ENCODE measurements around the gene NFATC2. TPM values are rescaled to one million over a fixed set of nuclear protein-coding genes. Genes with fewer than 3 reads are reported as not detected.
A peak's percentile ranks its signal among the peaks of the same experiment; 100 is the strongest.

NFATC2 gene
- total and polyA plus RNA-seq, 2 of the 4 experiments (the other 2 are of a cell fraction), result 0.18 to 0.38 TPM

DNA sequence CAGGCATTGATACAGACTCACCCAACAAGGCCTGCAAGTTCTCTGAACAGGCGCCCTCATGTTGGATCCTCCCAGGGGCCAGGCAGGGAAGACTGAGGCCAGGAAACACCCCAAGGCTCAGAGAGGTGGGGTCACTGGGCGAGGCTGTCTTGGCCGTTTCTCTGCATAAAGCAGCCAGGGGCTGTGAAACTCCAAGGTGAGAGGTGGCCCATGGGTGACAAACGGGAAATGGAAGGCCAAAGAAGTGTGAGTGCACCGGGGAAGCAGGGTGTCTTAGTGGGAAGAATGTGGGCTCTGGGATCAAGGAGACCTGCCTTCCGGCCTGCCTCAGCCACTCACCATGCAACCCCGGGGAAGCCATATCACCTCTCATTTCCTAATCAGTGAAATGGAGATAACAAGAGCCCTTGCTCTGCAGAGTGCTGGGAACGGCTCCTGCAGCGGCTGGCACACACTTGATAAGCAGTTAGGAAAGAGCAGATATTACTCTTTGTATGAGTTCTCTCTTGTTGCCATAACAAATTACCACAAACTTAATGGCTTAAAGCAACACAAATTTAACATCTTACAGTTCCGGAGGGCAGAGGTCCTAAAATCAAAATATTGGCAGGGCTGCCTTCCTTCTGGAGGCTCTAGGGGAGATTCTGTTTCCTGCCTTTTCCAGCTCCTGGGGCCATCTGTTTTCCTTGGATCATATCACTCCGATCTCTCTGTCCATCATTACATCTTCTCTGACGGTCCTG is 168.6 kb downstream of the NFATC2 start:
- no peak overlapping the region for H2BK5ac ChIP-seq (ENCODE audit: low read depth, low read length, poor library complexity, severe bottlenecking)
- H3K4me1 ChIP-seq (ENCODE audit: control insufficient read depth, insufficient read depth, low read length), result peaks cover under 1% of the 10 kb centered on the region; the same call in 1 of the 2 replicates
- no peak overlapping the region for H2BK15ac ChIP-seq (ENCODE audit: low read depth, low read length)
- H3K4me2 ChIP-seq (ENCODE audit: low read depth, low read length), result no peak overlapping the region
- no peak overlapping the region for H4K5ac ChIP-seq (ENCODE audit: low read depth, low read length)
- 0 out of 2 replicates have a peak overlapping the region, but pooled peaks have one; percentile 3 for H3K4ac ChIP-seq (ENCODE audit: low read depth, low read length)
- H2AK9ac ChIP-seq (replicated peaks; ENCODE audit: low read depth, low read length, poor library complexity), result no peak overlapping the region
- intact Hi-C loops (cut with micrococcal nuclease) (loop anchor here (2.0 to 5.0 kb wide), 2 partner anchors 583 to 709 kb away; no protein-coding TSS in a partner anchor), dilution Hi-C loops (cut with HindIII; ENCODE audit: low sequenced_read_pairs, unreplicated experiment) (no loop called here), in situ Hi-C loops (cut with MboI; ENCODE audit: low sequenced_read_pairs) (loop anchor here (5.0 kb wide), 3 partner anchors 218 to 708 kb away; no protein-coding TSS in a partner anchor)
- H2AFZ ChIP-seq (replicated peaks; ENCODE audit: low read length, poor library complexity), result no peak overlapping the region
- 83% methylated on average over 5 of the region's 12 CpGs; no CpG with 5 or more reads in 1 of the 2 experiments for WGBS, 2 experiments (ENCODE audit: extremely low coverage in 2 of 2, insufficient read length in 1 of 2)
- no peak overlapping the region for H3K9ac ChIP-seq (ENCODE audit: low read depth, low read length)
- POLR2A ChIA-PET (ENCODE audit: unreplicated experiment), result no interaction called here
- no peak overlapping the region for H3K4me3 ChIP-seq (ENCODE audit: insufficient read depth, low read depth, low read length)
- no peaks in the 10 kb centered on the region for H3K9me3 ChIP-seq (ENCODE audit: control insufficient read depth, insufficient read depth, low read length)
- no peak overlapping the region for H3K27ac ChIP-seq (ENCODE audit: insufficient read depth, low read length)
- no peak overlapping the region for H4K91ac ChIP-seq (ENCODE audit: insufficient read depth, low read depth, low read length)
- no peak overlapping the region for H3K18ac ChIP-seq (ENCODE audit: low read depth, low read length)
- no peak overlapping the region for H2BK20ac ChIP-seq (ENCODE audit: low read depth, low read length)
- H2AK5ac ChIP-seq (ENCODE audit: low read depth, low read length), result peak overlapping the region; percentile 20; the same call in 1 of the 2 replicates
- TF ChIP-seq RCOR1 (IDR thresholded peaks at IDR 0.05; ENCODE audit: insufficient replicate concordance, low read length), result no peak
- no peak for TF ChIP-seq RFX5 (IDR thresholded peaks at IDR 0.05; ENCODE audit: low read depth, low read length)
- TF ChIP-seq FOS (IDR thresholded peaks at IDR 0.05; ENCODE audit: low read depth, low read length), result no peak
- TF ChIP-seq CEBPB (IDR thresholded peaks at IDR 0.05; ENCODE audit: low read depth, low read length), result no peak
- TF ChIP-seq MAZ (IDR thresholded peaks at IDR 0.05; ENCODE audit: borderline replicate concordance, low read depth, low read length), result no peak
- no peak for TF ChIP-seq CTCF (conservative IDR thresholded peaks at IDR 0.05; ENCODE audit: low read depth, low read length)
- TF ChIP-seq POLR2A (IDR thresholded peaks at IDR 0.05; ENCODE audit: low read depth, low read length), result no peak
- TF ChIP-seq MAFK (IDR thresholded peaks at IDR 0.05; ENCODE audit: low read depth, low read length), result no peak
- TF ChIP-seq CHD1 (IDR thresholded peaks at IDR 0.05; ENCODE audit: low read depth, low read length), result no peak
- no peak for TF ChIP-seq MXI1 (IDR thresholded peaks at IDR 0.05; ENCODE audit: borderline replicate concordance, low read depth, low read length)
- TF ChIP-seq USF2 (IDR thresholded peaks at IDR 0.05; ENCODE audit: low read depth, low read length), result no peak
- TF ChIP-seq ELK1 (IDR thresholded peaks at IDR 0.05; ENCODE audit: borderline replicate concordance, low read depth, low read length), result no peak
- TF ChIP-seq BHLHE40 (IDR thresholded peaks at IDR 0.05; ENCODE audit: low read depth, low read length), result no peak
- no peaks in the 10 kb centered on the region for H3K36me3 ChIP-seq (ENCODE audit: control insufficient read depth, insufficient read depth, low read length)
- H2BK120ac ChIP-seq (ENCODE audit: low read depth, low read length), result no peak overlapping the region
- H4K8ac ChIP-seq (ENCODE audit: low read depth in 2 of 2, low read length in 2 of 2), result no peak overlapping the region
- no peaks in the 10 kb centered on the region for H3K27me3 ChIP-seq (ENCODE audit: control insufficient read depth, insufficient read depth, low read length)
- no peak for DNase-seq
- no TSS peak for BruUV-seq (replicated peaks)
- CTCF ChIA-PET, result interaction anchor here (1.7 kb wide), 1 partner anchor 221 kb away, joined by 4 read pairs; no protein-coding TSS in a partner anchor
- peaks cover 8% of the 10 kb centered on the region for H3K9me1 ChIP-seq (ENCODE audit: insufficient read depth, low read length)
- no peak overlapping the region for H3K56ac ChIP-seq (ENCODE audit: extremely low read depth, insufficient read depth, low read length)
- H4K20me1 ChIP-seq (ENCODE audit: insufficient read depth, low read length), result no peaks in the 10 kb centered on the region
- no peak overlapping the region for H3K23ac ChIP-seq (ENCODE audit: low read depth, low read length)
- no peak overlapping the region for H3K14ac ChIP-seq (replicated peaks; ENCODE audit: low read depth, low read length)
- 0 out of 4 replicates have a peak, but pooled peaks cover 0 to 13% of the 10 kb centered on the region in 2 experiments for H3K79me1 ChIP-seq (ENCODE audit: low read depth in 1 of 2, low read length in 2 of 2)
- ATAC-seq (ENCODE audit: low read depth), result no peak

Data from IMR-90 (cell line).